VCaP (cell line): Measurements from ENCODE around the gene MEIS2.

ENCODE experiments used
- H3K27ac ChIP-seq: fragments of 450-650 bp; 2 replicates; pipeline ENCODE4 v1.5.1; 2017
- CTCF ChIP-seq: fragments of 450-650 bp; conservative IDR thresholded peaks from 2 replicates; pipeline ENCODE4 v1.5.1; 2017; ENCODE audit warnings: mild to moderate bottlenecking, moderate library complexity

MEIS2 gene

GRCh38 chr15:37014566-37014965, 85.8 kb downstream of the MEIS2 start:
- no peak overlapping the region for H3K27ac ChIP-seq
- no peak for TF ChIP-seq CTCF

- H3K27ac ChIP-seq = no peak overlapping the region
- TF ChIP-seq CTCF = no peak
Observed at GRCh38 chr15:37014137-37014536, 86.2 kb downstream of the MEIS2 start.

- no peak for TF ChIP-seq CTCF
- H3K27ac ChIP-seq = no peak overlapping the region
Observed at GRCh38 chr15:37010595-37010994, 89.8 kb downstream of the MEIS2 start.

GRCh38 chr15:37009288-37009687, 91.1 kb downstream of the MEIS2 start:
- no peak for TF ChIP-seq CTCF
- no peak overlapping the region for H3K27ac ChIP-seq

- TF ChIP-seq CTCF = no peak
Observed at GRCh38 chr15:37008205-37008604, 92.1 kb downstream of the MEIS2 start.

GRCh38 chr15:37007301-37007700, 93.0 kb downstream of the MEIS2 start:
- no peak overlapping the region for H3K27ac ChIP-seq
- no peak for TF ChIP-seq CTCF

More at GRCh38 chr15:37008205-37008604, 92.1 kb downstream of the MEIS2 start:
- no peak overlapping the region for H3K27ac ChIP-seq

- TF ChIP-seq CTCF = no peak
- no peak overlapping the region for H3K27ac ChIP-seq
Observed at GRCh38 chr15:37004981-37005735, 95.2 kb downstream of the MEIS2 start.
